ENCODE results near the gene ALG12.
"Not testable (repeated sequence)": the region's sequence is repeated elsewhere in the genome, so short reads cannot be mapped to it uniquely, and the experiment has no call there.

The ALG12 gene

GRCh38 chr22:49950396-49950994 lies 32.3 kb upstream of the ALG12 start:
- H3K4me3 ChIP-seq (ENCODE audit: low read depth, low read length), result no peak overlapping the region
- no peak overlapping the region for H3K9ac ChIP-seq (ENCODE audit: low read depth, low read length)
- peaks cover 12% of the 10 kb centered on the region for H3K4me1 ChIP-seq (ENCODE audit: control insufficient read depth, insufficient read depth, low read length)
- no peak overlapping the region for H3K27ac ChIP-seq (ENCODE audit: low read depth, low read length)
- H3K27me3 ChIP-seq (ENCODE audit: control insufficient read depth, insufficient read depth, low read length), result no peaks in the 10 kb centered on the region
- H3K9me3 ChIP-seq (ENCODE audit: control insufficient read depth, insufficient read depth, low read length), result no peaks in the 10 kb centered on the region
- no peaks in the 10 kb centered on the region for H3K36me3 ChIP-seq (ENCODE audit: control insufficient read depth, insufficient read depth, low read length)

- Histone ChIP-seq H3K4me3 (ENCODE audit: low read depth, low read length) (no peak overlapping the region), H3K36me3 (ENCODE audit: control insufficient read depth, insufficient read depth, low read length) (no peaks in the 10 kb centered on the region), H3K27ac (ENCODE audit: low read depth, low read length) (no peak overlapping the region), H3K9ac (ENCODE audit: low read depth, low read length) (no peak overlapping the region), H3K4me1 (ENCODE audit: control insufficient read depth, insufficient read depth, low read length) (peaks cover 12% of the 10 kb centered on the region), H3K9me3 (ENCODE audit: control insufficient read depth, insufficient read depth, low read length) (no peaks in the 10 kb centered on the region), H3K27me3 (ENCODE audit: control insufficient read depth, insufficient read depth, low read length) (no peaks in the 10 kb centered on the region)
These were observed 31.7 kb upstream of the ALG12 start for GRCh38 chr22:49949914-49950292.

GRCh38 chr22:49948958-49949913 lies 31.0 kb upstream of the ALG12 start:
- Histone ChIP-seq H3K27me3 (ENCODE audit: control insufficient read depth, insufficient read depth, low read length) (no peaks in the 10 kb centered on the region), H3K4me3 (ENCODE audit: low read depth, low read length) (no peak overlapping the region), H3K9me3 (ENCODE audit: control insufficient read depth, insufficient read depth, low read length) (no peaks in the 10 kb centered on the region), H3K27ac (ENCODE audit: low read depth, low read length) (no peak overlapping the region), H3K36me3 (ENCODE audit: control insufficient read depth, insufficient read depth, low read length) (no peaks in the 10 kb centered on the region), H3K4me1 (ENCODE audit: control insufficient read depth, insufficient read depth, low read length) (peaks cover 12% of the 10 kb centered on the region), H3K9ac (ENCODE audit: low read depth, low read length) (no peak overlapping the region)

- H3K9me3 ChIP-seq (ENCODE audit: control insufficient read depth, insufficient read depth, low read length), result no peaks in the 10 kb centered on the region
- H3K27ac ChIP-seq (ENCODE audit: low read depth, low read length), result no peak overlapping the region
- peaks cover 12% of the 10 kb centered on the region for H3K4me1 ChIP-seq (ENCODE audit: control insufficient read depth, insufficient read depth, low read length)
- no peak overlapping the region for H3K4me3 ChIP-seq (ENCODE audit: low read depth, low read length)
- no peaks in the 10 kb centered on the region for H3K36me3 ChIP-seq (ENCODE audit: control insufficient read depth, insufficient read depth, low read length)
- no peaks in the 10 kb centered on the region for H3K27me3 ChIP-seq (ENCODE audit: control insufficient read depth, insufficient read depth, low read length)
- H3K9ac ChIP-seq (ENCODE audit: low read depth, low read length), result no peak overlapping the region
These were observed 30.1 kb upstream of the ALG12 start for GRCh38 chr22:49948116-49948957.

GRCh38 chr22:49947296-49947622 lies 29.0 kb upstream of the ALG12 start:
- no peaks in the 10 kb centered on the region for H3K9me3 ChIP-seq (ENCODE audit: control insufficient read depth, insufficient read depth, low read length)
- H3K36me3 ChIP-seq (ENCODE audit: control insufficient read depth, insufficient read depth, low read length), result no peaks in the 10 kb centered on the region
- H3K27ac ChIP-seq (ENCODE audit: low read depth, low read length), result no peak overlapping the region
- H3K4me3 ChIP-seq (ENCODE audit: low read depth, low read length), result no peak overlapping the region
- no peaks in the 10 kb centered on the region for H3K27me3 ChIP-seq (ENCODE audit: control insufficient read depth, insufficient read depth, low read length)
- H3K9ac ChIP-seq (ENCODE audit: low read depth, low read length), result no peak overlapping the region
- H3K4me1 ChIP-seq (ENCODE audit: control insufficient read depth, insufficient read depth, low read length), result peaks cover 12% of the 10 kb centered on the region

- no peak overlapping the region for H3K27ac ChIP-seq (ENCODE audit: low read depth, low read length)
- H3K4me1 ChIP-seq (ENCODE audit: control insufficient read depth, insufficient read depth, low read length), result peaks cover 12% of the 10 kb centered on the region
- no peaks in the 10 kb centered on the region for H3K36me3 ChIP-seq (ENCODE audit: control insufficient read depth, insufficient read depth, low read length)
- no peaks in the 10 kb centered on the region for H3K9me3 ChIP-seq (ENCODE audit: control insufficient read depth, insufficient read depth, low read length)
- no peaks in the 10 kb centered on the region for H3K27me3 ChIP-seq (ENCODE audit: control insufficient read depth, insufficient read depth, low read length)
- no peak overlapping the region for H3K4me3 ChIP-seq (ENCODE audit: low read depth, low read length)
- no peak overlapping the region for H3K9ac ChIP-seq (ENCODE audit: low read depth, low read length)
These were observed 28.5 kb upstream of the ALG12 start for GRCh38 chr22:49946612-49947295.

- H3K36me3 ChIP-seq (ENCODE audit: control insufficient read depth, insufficient read depth, low read length); H3K4me3 ChIP-seq (ENCODE audit: low read depth, low read length); H3K27me3 ChIP-seq (ENCODE audit: control insufficient read depth, insufficient read depth, low read length); H3K9ac ChIP-seq (ENCODE audit: low read depth, low read length); H3K9me3 ChIP-seq (ENCODE audit: control insufficient read depth, insufficient read depth, low read length); H3K27ac ChIP-seq (ENCODE audit: low read depth, low read length): not testable (repeated sequence)
- peaks cover 12% of the 10 kb centered on the region for H3K4me1 ChIP-seq (ENCODE audit: control insufficient read depth, insufficient read depth, low read length)
These were observed 27.0 kb upstream of the ALG12 start for GRCh38 chr22:49945042-49945794.

GRCh38 chr22:49944399-49944891 lies 26.2 kb upstream of the ALG12 start:
- H3K4me3 ChIP-seq (ENCODE audit: low read depth, low read length), result no peak overlapping the region
- no peak overlapping the region for H3K9ac ChIP-seq (ENCODE audit: low read depth, low read length)
- peaks cover 12% of the 10 kb centered on the region for H3K4me1 ChIP-seq (ENCODE audit: control insufficient read depth, insufficient read depth, low read length)
- H3K27me3 ChIP-seq (ENCODE audit: control insufficient read depth, insufficient read depth, low read length), result no peaks in the 10 kb centered on the region
- H3K36me3 ChIP-seq (ENCODE audit: control insufficient read depth, insufficient read depth, low read length), result no peaks in the 10 kb centered on the region
- no peak overlapping the region for H3K27ac ChIP-seq (ENCODE audit: low read depth, low read length)
- no peaks in the 10 kb centered on the region; the same call in 1 of the 2 replicates for H3K9me3 ChIP-seq (ENCODE audit: control insufficient read depth, insufficient read depth, low read length)

GRCh38 chr22:49943771-49944398 lies 25.6 kb upstream of the ALG12 start:
- peaks cover 12% of the 10 kb centered on the region for H3K4me1 ChIP-seq (ENCODE audit: control insufficient read depth, insufficient read depth, low read length)
- H3K36me3 ChIP-seq (ENCODE audit: control insufficient read depth, insufficient read depth, low read length), result no peaks in the 10 kb centered on the region
- H3K27ac ChIP-seq (ENCODE audit: low read depth, low read length), result no peak overlapping the region
- H3K4me3 ChIP-seq (ENCODE audit: low read depth, low read length), result no peak overlapping the region
- no peaks in the 10 kb centered on the region for H3K27me3 ChIP-seq (ENCODE audit: control insufficient read depth, insufficient read depth, low read length)
- no peak overlapping the region for H3K9ac ChIP-seq (ENCODE audit: low read depth, low read length)
- H3K9me3 ChIP-seq (ENCODE audit: control insufficient read depth, insufficient read depth, low read length), result no peaks in the 10 kb centered on the region; the same call in 1 of the 2 replicates

GRCh38 chr22:49943405-49943765 lies 25.1 kb upstream of the ALG12 start:
- Histone ChIP-seq H3K27me3 (ENCODE audit: control insufficient read depth, insufficient read depth, low read length) (no peaks in the 10 kb centered on the region), H3K4me1 (ENCODE audit: control insufficient read depth, insufficient read depth, low read length) (peaks cover 12% of the 10 kb centered on the region), H3K9ac (ENCODE audit: low read depth, low read length) (no peak overlapping the region), H3K36me3 (ENCODE audit: control insufficient read depth, insufficient read depth, low read length) (no peaks in the 10 kb centered on the region), H3K9me3 (ENCODE audit: control insufficient read depth, insufficient read depth, low read length) (no peaks in the 10 kb centered on the region; the same call in 1 of the 2 replicates), H3K27ac (ENCODE audit: low read depth, low read length) (no peak overlapping the region), H3K4me3 (ENCODE audit: low read depth, low read length) (no peak overlapping the region)

All from HUES48 (cell line).